Uterus (tissue), 2 donors: ENCODE data around the gene UXS1.

Experiments used
- POLR2A ChIP-seq, 2 donors: fragments of 450-650 bp; IDR thresholded peaks; one replicate each; pipeline ENCODE4 v1.6.1; 2016; ENCODE audit warnings: antibody characterized with exemption in 2 of 2, mild to moderate bottlenecking in 1 of 2, moderate library complexity in 1 of 2
- TF ChIP-seq, protein P1 (sequence below), 4 experiments: fragments of 200-600 bp in 2 of 4; fragments of 450-650 bp in 2 of 4; sonication (generic) in 2 of 4; IDR thresholded peaks; one replicate each; pipeline ENCODE4 v1.5.1; 2016 to 2019; ENCODE audit warnings: antibody characterized with exemption in 4 of 4, mild to moderate bottlenecking in 2 of 4, moderate library complexity in 1 of 4

DNA sequence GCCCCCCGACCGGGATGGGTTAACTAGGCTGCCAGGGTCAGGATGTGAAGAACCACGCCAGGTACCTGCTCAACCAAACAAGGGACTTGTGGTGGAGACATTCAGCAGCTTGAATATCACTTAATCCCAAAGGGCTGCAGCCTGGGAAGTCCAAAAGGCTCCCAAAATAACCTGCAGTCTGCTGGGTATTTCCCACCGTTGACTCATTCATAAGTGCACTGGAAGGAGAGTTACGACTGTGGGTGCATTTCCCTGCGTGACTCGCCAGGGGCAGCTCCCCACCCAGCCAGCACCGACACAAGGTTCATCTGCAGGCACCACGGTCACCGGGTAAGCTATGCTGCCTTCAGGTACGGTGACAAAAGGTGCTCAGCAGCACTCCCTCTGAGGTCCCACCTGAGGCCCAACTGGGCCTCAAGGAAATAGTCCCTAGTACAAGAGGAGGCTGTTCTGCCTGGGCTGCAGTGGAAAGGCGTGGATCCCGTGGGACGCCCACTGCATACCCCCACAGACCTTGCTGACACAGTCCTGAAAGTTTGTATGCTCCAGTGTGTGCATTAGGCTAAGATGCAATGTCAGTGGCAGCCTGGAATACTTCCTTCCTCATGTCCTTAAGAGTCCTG is 86.5 kb downstream of the UXS1 start:
- TF ChIP-seq, protein P1, sequence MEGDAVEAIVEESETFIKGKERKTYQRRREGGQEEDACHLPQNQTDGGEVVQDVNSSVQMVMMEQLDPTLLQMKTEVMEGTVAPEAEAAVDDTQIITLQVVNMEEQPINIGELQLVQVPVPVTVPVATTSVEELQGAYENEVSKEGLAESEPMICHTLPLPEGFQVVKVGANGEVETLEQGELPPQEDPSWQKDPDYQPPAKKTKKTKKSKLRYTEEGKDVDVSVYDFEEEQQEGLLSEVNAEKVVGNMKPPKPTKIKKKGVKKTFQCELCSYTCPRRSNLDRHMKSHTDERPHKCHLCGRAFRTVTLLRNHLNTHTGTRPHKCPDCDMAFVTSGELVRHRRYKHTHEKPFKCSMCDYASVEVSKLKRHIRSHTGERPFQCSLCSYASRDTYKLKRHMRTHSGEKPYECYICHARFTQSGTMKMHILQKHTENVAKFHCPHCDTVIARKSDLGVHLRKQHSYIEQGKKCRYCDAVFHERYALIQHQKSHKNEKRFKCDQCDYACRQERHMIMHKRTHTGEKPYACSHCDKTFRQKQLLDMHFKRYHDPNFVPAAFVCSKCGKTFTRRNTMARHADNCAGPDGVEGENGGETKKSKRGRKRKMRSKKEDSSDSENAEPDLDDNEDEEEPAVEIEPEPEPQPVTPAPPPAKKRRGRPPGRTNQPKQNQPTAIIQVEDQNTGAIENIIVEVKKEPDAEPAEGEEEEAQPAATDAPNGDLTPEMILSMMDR (IDR thresholded peaks at IDR 0.05) = no peak
- no peak for TF ChIP-seq POLR2A (IDR thresholded peaks at IDR 0.05)
